Ramos (cell line): ENCODE data around the gene PRDM2.

Experiments used
- in situ Hi-C: fragments of 300-500 bp; cut with MboI; formaldehyde crosslinking; loops from one replicate; pipeline ENCODE4 v1.14.3; 2022; ENCODE audit warnings: low sequenced_read_pairs; ENCODE audit not compliant: unreplicated experiment

The PRDM2 gene

DNA sequence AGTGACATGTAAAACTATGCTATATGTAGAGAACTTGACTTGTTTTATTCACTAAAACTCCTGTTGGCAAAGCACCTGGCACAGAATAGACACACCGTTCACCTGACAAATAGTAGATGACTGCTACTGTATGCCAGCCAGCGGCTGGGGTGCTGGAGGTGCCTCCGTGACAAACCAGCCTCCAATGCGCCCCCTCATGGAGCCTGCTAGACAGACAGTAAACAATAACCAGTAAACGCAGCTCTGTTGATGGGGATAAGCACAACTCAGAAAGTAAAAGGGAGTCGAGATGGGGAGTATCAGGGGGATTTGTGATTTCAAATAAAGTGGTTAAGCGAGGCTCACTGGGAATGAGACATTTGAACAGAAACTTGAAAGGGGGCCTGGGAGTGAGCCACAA, 107.2 kb downstream of the PRDM2 start:
- in situ Hi-C loops: loop anchor here (5.0 kb wide), 1 partner anchor 145 kb away; no protein-coding TSS in a partner anchor

GRCh38 chr1:13808729-13809131, 108.7 kb downstream of the PRDM2 start:
- in situ Hi-C loops: loop anchor here (5.0 kb wide), 1 partner anchor 146 kb away; no protein-coding TSS in a partner anchor

- in situ Hi-C loops: loop anchor here (5.0 kb wide), 1 partner anchor 147 kb away; no protein-coding TSS in a partner anchor
Observed at GRCh38 chr1:13809461-13810159, 109.6 kb downstream of the PRDM2 start.

DNA sequence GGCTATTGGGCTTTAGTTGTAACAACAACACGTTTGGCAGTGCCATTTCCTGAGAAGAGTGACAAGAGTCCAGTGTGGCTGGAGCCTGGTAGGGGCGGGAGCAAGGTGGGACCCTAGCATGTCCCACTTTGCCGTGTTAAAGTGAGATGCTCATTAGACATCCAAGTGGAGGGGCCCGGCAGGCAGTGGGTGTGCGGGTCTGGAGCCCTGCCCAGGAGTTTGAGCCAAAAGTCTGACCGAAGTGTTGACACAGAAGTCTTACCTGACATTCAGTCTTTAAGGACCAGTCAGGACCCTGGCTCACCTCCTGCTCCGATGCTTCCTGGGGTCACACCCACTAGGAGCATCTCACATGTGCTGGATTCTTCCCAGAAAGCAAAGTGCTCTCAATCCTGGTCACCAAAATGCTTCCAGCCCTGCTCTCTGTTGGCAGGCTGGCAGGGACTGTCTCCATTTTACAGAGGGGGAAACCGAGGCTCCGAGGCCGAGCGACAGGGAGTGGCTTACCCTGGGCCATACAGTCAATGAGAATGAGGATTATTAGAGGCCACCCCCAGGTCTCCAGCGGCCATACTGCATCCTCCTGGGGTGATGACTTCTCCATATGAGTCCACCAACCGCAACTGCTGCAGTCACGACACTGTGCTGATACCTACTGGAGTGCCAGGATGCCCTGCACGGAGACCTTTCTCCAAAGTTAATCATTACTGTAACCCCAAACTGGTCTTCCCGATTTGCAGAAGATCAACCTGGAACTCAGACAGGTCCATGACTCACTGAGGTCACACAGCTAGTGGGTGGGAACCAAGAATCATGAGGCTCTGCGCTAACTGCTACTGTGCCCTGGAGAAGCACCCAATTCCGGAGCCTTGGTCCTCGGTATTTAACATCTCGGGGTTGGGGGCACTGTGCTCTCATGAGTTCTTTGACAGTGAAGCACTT, 112.7 kb downstream of the PRDM2 start:
- in situ Hi-C loops: no loop called here

DNA sequence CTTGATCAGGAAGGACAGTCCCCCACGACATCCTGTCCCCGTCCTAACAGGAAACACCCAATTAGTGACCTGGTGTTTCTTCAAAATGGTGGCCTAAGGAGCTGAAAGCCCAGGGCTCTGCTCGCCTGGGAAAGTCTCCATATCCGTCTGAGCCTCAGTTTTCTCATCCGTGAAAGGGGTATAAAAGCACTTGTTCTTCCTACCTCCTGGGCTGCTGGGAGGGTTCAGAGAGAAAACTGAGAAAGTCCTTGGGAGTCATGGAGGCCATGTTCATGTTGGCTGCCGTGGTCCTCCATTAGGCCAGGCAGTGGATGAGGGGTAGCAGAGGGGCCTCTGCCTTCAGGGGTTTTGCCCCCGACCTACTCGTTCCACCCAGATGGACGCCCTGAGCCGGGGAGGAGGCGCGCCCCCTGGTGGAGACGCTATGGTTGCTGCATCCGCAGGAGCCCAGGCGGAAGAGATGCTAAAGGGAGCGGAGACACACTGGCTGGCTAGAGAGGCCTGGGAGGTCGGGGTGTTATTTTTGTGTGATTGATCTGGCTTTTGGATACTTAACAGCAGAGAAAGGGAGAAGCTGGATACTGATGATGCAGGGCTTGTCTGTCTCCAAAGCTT, 113.5 kb downstream of the PRDM2 start:
- in situ Hi-C loops: no loop called here

- in situ Hi-C loops: no loop called here
Observed at GRCh38 chr1:13814131-13814530, 114.1 kb downstream of the PRDM2 start.

DNA sequence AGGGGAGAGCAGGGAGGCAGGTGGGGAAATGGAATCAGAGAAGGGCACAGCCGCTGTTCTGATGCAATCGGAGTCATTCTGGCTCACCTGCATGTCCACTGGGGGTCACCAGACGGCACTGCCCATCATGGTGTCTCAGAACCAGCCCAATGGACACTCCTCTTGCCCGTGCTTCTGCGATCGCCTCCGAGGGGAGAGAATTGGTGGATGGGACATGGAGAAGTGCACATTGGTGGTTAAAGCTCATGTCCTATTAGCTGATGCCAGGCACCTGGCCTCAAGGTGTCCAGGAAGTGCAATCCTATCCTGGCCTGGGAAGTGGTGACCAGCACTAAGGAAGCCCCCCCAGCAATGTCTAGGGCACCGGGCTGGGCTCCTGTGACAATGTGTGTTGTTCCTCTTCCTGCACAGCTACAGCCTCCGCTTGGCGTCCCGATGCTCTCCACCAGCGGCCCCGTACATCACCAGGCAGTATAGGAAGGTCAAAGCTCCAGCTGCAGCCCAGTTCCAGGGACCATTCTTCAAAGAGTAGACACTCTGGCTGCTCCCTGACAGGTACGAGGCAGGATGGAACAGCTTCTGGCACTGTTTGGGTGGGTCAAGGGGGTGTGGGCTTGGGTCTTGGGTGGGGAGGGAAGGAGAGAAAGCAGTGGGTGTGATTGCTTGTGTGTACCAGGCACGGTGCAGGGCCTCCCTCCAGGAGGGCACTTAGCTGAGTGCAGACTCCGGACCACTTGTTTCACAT, 116.2 kb downstream of the PRDM2 start:
- in situ Hi-C loops: no loop called here

- in situ Hi-C loops: no loop called here
Observed at GRCh38 chr1:13817906-13818305, 117.9 kb downstream of the PRDM2 start.

GRCh38 chr1:13818926-13819325, 118.9 kb downstream of the PRDM2 start:
- in situ Hi-C loops: no loop called here

- in situ Hi-C loops: no loop called here
Observed at GRCh38 chr1:13819642-13820041, 119.7 kb downstream of the PRDM2 start.

- in situ Hi-C loops: no loop called here
Observed at GRCh38 chr1:13820055-13820454, 120.1 kb downstream of the PRDM2 start.

GRCh38 chr1:13820456-13820855, 120.5 kb downstream of the PRDM2 start:
- in situ Hi-C loops: no loop called here

- in situ Hi-C loops: no loop called here
Observed at GRCh38 chr1:13823126-13823880, 123.3 kb downstream of the PRDM2 start.

DNA sequence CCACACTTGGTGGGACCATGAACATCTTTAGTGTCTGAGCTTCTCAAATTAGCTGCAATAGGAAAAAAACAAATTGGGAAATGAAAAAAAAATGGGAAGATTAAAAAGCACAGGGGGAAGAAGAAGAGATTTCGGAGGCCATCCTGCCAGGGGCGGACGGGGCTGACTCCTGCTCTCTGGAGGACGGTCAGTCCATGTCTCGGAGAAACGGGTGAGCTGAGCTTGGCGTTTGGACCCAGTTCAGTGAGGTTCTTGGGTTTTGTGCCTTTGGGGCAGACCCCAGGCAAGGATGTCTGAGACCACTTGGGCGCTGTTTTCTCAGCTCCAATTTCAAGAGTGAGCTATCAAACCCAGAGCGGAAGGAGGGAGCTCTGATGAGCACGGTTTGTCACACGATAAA, 123.9 kb downstream of the PRDM2 start:
- in situ Hi-C loops: no loop called here

DNA sequence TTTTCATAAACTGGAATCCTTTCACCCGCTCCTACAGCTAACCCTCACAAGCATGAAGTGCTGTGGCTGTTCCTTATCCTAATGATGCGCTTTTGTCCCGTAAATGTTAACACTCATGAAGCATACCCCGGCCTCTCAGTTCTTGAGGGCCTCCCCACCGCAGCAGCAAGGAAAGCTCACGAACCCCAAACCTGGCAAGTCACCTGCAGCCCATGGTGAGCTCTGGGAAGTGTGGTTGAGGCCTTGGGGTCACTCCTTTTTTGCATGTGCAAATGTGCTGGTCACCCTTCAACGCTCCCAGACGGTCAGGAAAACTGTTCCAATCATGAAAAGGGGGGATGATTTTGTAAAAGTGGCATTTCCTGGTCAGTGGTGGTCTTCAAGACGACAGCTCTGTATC, 124.6 kb downstream of the PRDM2 start:
- in situ Hi-C loops: no loop called here

GRCh38 chr1:13825033-13825432, 125.0 kb downstream of the PRDM2 start:
- in situ Hi-C loops: no loop called here

DNA sequence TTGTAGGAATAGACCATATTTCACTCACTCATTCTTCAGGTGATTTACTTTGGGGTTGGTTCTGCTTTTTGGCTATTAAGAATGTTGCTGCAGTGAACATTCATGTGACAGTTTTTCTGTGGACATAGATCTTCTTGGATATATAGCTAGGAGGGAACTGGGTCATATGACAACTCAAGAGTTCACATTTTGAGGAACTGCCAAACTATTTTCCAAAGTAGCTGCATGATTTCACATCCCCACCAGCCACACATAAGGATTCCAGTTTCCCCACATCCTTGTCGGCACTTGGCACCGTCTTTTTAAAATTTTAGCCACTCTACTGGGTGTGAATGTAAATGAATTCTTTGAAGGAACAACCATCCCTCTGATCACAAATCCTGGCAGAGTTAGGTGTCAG, 126.0 kb downstream of the PRDM2 start:
- in situ Hi-C loops: no loop called here

GRCh38 chr1:13826591-13826990, 126.6 kb downstream of the PRDM2 start:
- in situ Hi-C loops: no loop called here

DNA sequence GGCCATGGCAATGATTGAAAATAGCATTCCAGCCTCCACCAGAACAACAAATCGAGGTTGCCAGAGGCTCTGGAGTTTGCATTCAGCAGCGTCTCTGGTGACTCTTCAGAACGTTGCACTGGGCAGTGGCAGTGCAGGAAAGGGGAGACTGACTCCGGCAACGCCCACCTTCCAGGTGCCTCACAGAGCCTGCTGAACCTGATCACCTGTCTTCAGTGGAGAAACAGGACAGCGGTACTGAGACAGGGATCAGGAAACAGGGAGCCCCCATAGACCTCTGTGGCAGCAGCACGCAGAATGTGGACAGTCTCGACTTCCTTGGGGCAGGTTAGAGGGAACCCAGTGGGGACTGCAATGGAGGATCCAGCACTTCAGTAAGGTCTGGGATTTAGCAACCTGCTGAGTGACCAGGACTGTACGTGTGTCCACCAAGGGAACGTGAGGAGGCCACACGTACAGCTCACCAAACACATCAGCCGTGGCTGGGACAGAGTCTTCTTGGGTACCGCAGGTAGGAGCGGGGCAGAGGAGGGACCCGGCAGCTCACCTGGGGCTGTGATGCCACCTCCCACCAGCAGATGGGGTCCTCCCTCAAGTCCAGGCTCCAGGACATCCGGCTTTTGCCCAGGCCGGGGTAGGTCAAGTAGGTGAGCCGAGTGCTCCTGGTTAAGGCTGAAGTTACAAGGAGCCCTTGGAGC, 128.6 kb downstream of the PRDM2 start:
- in situ Hi-C loops: no loop called here
